Measurements from ENCODE around the gene DDX54.

DNA sequence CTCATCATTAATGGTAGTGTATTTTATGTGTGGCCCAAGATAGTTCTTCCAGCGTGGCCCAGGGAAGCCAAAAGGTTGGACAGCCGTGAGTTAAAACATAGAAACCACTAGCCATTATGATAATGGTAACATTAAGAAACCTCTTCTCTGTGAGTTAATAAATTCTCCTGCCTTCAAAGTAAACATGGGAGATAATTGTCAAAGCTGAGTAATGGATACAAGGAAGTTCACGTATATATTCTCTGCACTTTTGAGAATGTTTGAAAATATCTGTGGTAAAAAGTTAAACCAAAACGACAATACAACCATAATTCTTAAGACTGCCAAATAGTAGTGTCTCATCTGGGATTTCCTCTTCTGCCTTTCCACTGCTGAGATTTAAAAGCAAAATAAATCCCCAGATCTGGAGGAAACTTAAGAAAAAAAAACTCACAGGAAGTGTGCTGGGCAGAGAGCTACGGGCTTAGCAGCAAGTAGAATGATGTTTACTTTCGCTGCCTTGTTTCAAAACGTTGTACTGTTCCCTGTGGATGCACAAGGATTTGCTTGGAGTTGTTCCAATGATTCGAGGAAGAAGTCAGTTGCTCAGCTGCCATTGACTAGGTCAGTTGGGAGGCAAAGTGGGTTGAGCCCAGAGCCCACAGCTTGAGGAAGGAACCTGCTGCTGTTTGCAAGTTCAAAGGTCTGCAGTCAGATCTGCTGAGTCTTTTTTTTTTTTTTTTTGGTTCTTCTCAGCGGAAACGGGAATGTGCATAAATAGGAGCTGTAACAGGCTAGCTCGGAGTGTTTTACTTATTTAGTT lies 37.7 kb upstream of the DDX54 start:
- no peak for TF ChIP-seq EZH2 (IDR thresholded peaks at IDR 0.05; ENCODE audit: borderline replicate concordance, low read length)
- TF ChIP-seq, protein P1, sequence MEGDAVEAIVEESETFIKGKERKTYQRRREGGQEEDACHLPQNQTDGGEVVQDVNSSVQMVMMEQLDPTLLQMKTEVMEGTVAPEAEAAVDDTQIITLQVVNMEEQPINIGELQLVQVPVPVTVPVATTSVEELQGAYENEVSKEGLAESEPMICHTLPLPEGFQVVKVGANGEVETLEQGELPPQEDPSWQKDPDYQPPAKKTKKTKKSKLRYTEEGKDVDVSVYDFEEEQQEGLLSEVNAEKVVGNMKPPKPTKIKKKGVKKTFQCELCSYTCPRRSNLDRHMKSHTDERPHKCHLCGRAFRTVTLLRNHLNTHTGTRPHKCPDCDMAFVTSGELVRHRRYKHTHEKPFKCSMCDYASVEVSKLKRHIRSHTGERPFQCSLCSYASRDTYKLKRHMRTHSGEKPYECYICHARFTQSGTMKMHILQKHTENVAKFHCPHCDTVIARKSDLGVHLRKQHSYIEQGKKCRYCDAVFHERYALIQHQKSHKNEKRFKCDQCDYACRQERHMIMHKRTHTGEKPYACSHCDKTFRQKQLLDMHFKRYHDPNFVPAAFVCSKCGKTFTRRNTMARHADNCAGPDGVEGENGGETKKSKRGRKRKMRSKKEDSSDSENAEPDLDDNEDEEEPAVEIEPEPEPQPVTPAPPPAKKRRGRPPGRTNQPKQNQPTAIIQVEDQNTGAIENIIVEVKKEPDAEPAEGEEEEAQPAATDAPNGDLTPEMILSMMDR (IDR thresholded peaks at IDR 0.05; ENCODE audit: low read length): no peak
